ENCODE data around the gene TTBK2.
"Not testable (repeated sequence)": the region's sequence is repeated elsewhere in the genome, so short reads cannot be mapped to it uniquely, and the experiment has no call there.

Gene TTBK2

DNA sequence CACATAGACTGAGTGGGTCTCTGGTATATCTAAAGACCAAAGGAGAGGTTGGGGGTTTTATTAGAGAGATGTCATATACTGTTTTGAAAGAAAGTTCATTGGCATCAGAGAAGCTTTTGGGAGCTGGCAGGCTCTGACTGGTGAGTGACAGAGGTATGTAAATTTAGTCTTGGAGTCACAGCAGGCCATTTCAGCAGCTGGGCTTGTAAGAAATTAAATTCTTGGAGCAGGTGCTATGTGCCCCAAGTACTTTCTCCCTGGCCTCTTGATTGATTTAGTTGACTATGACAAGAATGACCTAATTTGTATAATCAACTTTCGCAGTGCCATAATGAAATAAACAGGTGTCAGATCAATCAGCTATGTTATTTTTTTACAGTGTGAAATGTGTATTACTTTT is 135.9 kb downstream of the TTBK2 start:
- peaks cover 43% of the 10 kb centered on the region for H3K36me3 ChIP-seq (ENCODE audit: low read depth)
- no peak for ATAC-seq (ENCODE audit: low read depth)
- no peak for DNase-seq (ENCODE audit: low spot score)
- H3K4me1 ChIP-seq (ENCODE audit: insufficient read depth, poor library complexity, severe bottlenecking): no peaks in the 10 kb centered on the region
- H3K9me3 ChIP-seq (ENCODE audit: severe bottlenecking): no peaks in the 10 kb centered on the region
- H3K27ac ChIP-seq (ENCODE audit: poor library complexity, severe bottlenecking): no peak overlapping the region
- H3K27me3 ChIP-seq (ENCODE audit: insufficient read depth, poor library complexity, severe bottlenecking): no peaks in the 10 kb centered on the region
- TF ChIP-seq, protein P1, sequence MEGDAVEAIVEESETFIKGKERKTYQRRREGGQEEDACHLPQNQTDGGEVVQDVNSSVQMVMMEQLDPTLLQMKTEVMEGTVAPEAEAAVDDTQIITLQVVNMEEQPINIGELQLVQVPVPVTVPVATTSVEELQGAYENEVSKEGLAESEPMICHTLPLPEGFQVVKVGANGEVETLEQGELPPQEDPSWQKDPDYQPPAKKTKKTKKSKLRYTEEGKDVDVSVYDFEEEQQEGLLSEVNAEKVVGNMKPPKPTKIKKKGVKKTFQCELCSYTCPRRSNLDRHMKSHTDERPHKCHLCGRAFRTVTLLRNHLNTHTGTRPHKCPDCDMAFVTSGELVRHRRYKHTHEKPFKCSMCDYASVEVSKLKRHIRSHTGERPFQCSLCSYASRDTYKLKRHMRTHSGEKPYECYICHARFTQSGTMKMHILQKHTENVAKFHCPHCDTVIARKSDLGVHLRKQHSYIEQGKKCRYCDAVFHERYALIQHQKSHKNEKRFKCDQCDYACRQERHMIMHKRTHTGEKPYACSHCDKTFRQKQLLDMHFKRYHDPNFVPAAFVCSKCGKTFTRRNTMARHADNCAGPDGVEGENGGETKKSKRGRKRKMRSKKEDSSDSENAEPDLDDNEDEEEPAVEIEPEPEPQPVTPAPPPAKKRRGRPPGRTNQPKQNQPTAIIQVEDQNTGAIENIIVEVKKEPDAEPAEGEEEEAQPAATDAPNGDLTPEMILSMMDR (IDR thresholded peaks at IDR 0.05; ENCODE audit: poor library complexity, severe bottlenecking): no peak
- no peak overlapping the region for H3K4me3 ChIP-seq (ENCODE audit: severe bottlenecking)

DNA sequence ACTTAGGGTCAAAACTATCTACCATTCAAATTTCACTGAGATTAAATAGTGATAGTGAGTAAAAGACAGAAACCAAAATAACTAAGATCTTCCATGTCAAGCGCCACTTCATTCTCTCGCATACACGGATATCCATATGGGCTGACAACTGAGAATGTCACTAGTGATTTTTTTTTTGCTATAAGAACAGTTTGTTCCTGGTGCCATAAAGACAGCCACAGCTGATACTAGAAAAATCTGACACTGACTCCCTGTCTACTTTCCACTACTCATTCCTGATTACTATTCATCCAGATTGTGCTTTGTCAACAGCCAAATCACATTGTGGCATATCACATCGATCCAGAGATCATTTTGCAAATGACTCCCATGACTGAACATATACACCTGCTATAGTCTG is 137.9 kb downstream of the TTBK2 start:
- TF ChIP-seq, protein P1 (IDR thresholded peaks at IDR 0.05; ENCODE audit: poor library complexity, severe bottlenecking): no peak
- H3K27ac ChIP-seq (ENCODE audit: poor library complexity, severe bottlenecking): no peak overlapping the region
- no peaks in the 10 kb centered on the region for H3K27me3 ChIP-seq (ENCODE audit: insufficient read depth, poor library complexity, severe bottlenecking)
- DNase-seq (ENCODE audit: low spot score): no peak
- H3K4me3 ChIP-seq (ENCODE audit: severe bottlenecking): no peak overlapping the region
- no peak for ATAC-seq (ENCODE audit: low read depth)
- no peaks in the 10 kb centered on the region for H3K4me1 ChIP-seq (ENCODE audit: insufficient read depth, poor library complexity, severe bottlenecking)
- H3K9me3 ChIP-seq (ENCODE audit: severe bottlenecking): no peaks in the 10 kb centered on the region
- H3K36me3 ChIP-seq (ENCODE audit: low read depth): peaks cover 30% of the 10 kb centered on the region

DNA sequence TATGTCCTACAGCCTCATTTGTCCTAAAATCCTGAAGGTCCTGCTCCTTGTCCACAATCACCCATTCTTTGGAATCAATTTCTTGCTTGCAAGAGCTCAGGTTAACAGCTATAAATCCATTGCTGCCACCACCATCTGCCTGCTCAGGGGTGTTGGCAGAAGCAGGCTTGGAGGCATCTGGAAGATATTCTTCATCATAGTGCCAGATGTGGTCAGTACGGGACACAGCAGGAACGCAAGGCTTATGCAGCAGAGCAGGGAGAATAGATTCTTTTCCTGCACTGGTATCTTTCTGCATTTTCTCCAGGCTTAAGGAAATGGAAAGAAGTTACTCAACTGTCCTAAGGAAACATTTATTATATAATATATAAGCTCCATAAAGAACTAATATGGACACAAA is 145.2 kb downstream of the TTBK2 start:
- no peak for DNase-seq (ENCODE audit: low spot score)
- H3K4me3 ChIP-seq (ENCODE audit: severe bottlenecking): no peak overlapping the region

DNA sequence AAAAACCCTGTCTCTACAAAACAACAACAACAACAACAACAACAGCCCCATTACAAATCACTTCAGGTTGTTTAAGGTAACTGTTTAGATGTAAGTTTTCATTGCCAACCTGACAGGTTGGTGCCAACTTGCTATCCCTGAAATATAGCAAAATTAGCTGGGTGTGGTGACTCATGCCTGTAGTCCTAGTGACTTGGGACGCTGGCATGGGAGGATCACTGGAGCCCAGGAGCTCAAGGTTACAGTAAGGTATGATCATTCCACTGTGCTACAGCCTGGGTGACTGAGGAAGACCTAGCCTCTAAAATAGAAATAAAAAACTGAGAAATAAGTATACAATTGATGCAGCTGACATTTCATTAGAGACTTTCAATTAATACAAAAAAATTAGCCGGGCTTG is 147.7 kb downstream of the TTBK2 start:
- H3K27me3 ChIP-seq (ENCODE audit: insufficient read depth, poor library complexity, severe bottlenecking): no peaks in the 10 kb centered on the region
- peaks cover 46% of the 10 kb centered on the region for H3K36me3 ChIP-seq (ENCODE audit: low read depth)
- H3K4me1 ChIP-seq (ENCODE audit: insufficient read depth, poor library complexity, severe bottlenecking): no peaks in the 10 kb centered on the region
- TF ChIP-seq, protein P1 (IDR thresholded peaks at IDR 0.05; ENCODE audit: poor library complexity, severe bottlenecking): no peak
- H3K4me3 ChIP-seq (ENCODE audit: severe bottlenecking): no peak overlapping the region
- no peak for ATAC-seq (ENCODE audit: low read depth)
- H3K9me3 ChIP-seq (ENCODE audit: severe bottlenecking): no peaks in the 10 kb centered on the region
- DNase-seq (ENCODE audit: low spot score): no peak
- H3K27ac ChIP-seq (ENCODE audit: poor library complexity, severe bottlenecking): no peak overlapping the region

More for the DNA sequence above, 145.2 kb downstream of the TTBK2 start:
- TF ChIP-seq, protein P1 (IDR thresholded peaks at IDR 0.05; ENCODE audit: poor library complexity, severe bottlenecking): no peak
- Histone ChIP-seq H3K9me3 (ENCODE audit: severe bottlenecking) (no peaks in the 10 kb centered on the region), H3K4me1 (ENCODE audit: insufficient read depth, poor library complexity, severe bottlenecking) (no peaks in the 10 kb centered on the region), H3K36me3 (ENCODE audit: low read depth) (peaks cover 43% of the 10 kb centered on the region), H3K27ac (ENCODE audit: poor library complexity, severe bottlenecking) (no peak overlapping the region), H3K27me3 (ENCODE audit: insufficient read depth, poor library complexity, severe bottlenecking) (no peaks in the 10 kb centered on the region)
- no peak for ATAC-seq (ENCODE audit: low read depth)

DNA sequence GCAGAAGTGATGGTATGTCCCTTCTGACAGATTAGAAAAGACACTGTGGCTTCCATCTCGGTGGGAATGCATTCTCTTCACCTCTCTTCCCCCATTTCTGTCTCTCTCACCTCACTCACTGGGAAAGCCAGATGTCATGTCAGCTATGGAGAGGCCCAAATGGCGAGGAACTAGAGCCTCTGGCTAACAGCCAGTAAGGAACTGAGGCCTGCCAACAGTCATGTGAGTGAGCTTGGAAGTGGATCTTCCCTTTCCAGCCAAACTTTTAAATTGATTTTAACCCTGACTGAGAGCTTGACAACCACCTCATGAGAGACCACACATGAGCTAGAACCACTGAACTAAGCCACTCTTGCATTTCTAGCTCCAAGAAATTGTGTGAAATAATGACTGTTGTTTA is 148.4 kb downstream of the TTBK2 start:
- peaks cover 41% of the 10 kb centered on the region for H3K36me3 ChIP-seq (ENCODE audit: low read depth)
- no peaks in the 10 kb centered on the region for H3K4me1 ChIP-seq (ENCODE audit: insufficient read depth, poor library complexity, severe bottlenecking)
- H3K9me3 ChIP-seq (ENCODE audit: severe bottlenecking): no peaks in the 10 kb centered on the region
- H3K27me3 ChIP-seq (ENCODE audit: insufficient read depth, poor library complexity, severe bottlenecking): no peaks in the 10 kb centered on the region
- ATAC-seq (ENCODE audit: low read depth) (no peak), DNase-seq (ENCODE audit: low spot score) (no peak)
- no peak overlapping the region for H3K27ac ChIP-seq (ENCODE audit: poor library complexity, severe bottlenecking)
- TF ChIP-seq, protein P1 (IDR thresholded peaks at IDR 0.05; ENCODE audit: poor library complexity, severe bottlenecking): no peak
- H3K4me3 ChIP-seq (ENCODE audit: severe bottlenecking): no peak overlapping the region

DNA sequence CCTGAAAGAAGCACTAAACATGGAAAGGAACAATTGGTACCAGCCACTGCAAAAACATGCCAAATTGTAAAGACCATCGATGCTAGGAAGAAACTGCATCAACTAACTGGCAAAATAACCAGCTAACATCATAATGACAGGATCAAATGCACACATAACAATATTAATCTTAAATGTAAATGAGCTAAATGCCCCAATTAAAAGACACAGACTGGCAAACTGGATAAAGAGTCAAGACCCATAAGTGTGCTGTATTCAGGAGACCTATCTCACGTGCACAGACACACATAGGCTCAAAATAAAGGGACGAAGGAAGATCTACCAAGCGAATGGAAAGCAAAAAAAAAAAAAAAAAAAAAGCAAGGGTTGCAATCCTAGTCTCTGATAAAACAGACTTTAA is 154.5 kb downstream of the TTBK2 start:
- H3K36me3 ChIP-seq (ENCODE audit: low read depth): peaks cover 13% of the 10 kb centered on the region
- not testable (repeated sequence) for H3K4me1 ChIP-seq (ENCODE audit: insufficient read depth, poor library complexity, severe bottlenecking); DNase-seq (ENCODE audit: low spot score); ATAC-seq (ENCODE audit: low read depth); H3K27ac ChIP-seq (ENCODE audit: poor library complexity, severe bottlenecking); H3K4me3 ChIP-seq (ENCODE audit: severe bottlenecking); H3K27me3 ChIP-seq (ENCODE audit: insufficient read depth, poor library complexity, severe bottlenecking); H3K9me3 ChIP-seq (ENCODE audit: severe bottlenecking)

DNA sequence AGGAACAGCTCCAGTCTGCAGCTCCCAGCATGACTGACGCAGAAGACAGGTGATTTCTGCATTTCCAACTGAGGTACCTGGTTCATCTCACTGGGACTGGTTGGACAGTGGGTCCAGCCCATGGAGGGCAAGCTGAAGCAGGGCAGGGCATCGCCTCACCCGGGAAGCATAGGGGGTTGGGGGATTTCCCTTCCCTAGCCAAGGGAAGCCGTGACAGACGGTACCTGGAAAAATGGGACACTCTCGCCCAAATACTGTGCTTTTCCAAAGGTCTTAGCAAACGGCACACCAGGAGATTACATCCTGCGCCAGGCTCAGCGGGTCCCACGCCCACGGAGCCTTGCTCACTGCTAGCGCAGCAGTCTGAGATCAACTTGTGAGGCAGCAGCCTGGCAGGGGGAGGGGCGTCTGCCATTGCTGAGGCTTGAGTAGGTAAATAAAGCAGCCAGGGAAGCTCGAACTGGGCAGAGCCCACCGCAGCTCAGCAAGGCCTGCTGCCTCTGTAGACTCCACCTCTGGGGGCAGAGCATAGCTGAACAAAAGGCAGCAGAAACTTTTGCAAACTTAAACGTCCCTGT is 156.3 kb downstream of the TTBK2 start:
- H3K9me3 ChIP-seq (ENCODE audit: severe bottlenecking): peaks cover 14% of the 10 kb centered on the region
- not testable (repeated sequence) for H3K36me3 ChIP-seq (ENCODE audit: low read depth); H3K27ac ChIP-seq (ENCODE audit: poor library complexity, severe bottlenecking); H3K27me3 ChIP-seq (ENCODE audit: insufficient read depth, poor library complexity, severe bottlenecking); H3K4me1 ChIP-seq (ENCODE audit: insufficient read depth, poor library complexity, severe bottlenecking); H3K4me3 ChIP-seq (ENCODE audit: severe bottlenecking); DNase-seq (ENCODE audit: low spot score); ATAC-seq (ENCODE audit: low read depth)
